Measurements from ENCODE around the gene PCDHGA1.
A peak's percentile ranks its signal among the peaks of the same experiment; 100 is the strongest.

GRCh38 chr5:141431286-141431685 is 101.0 kb downstream of the PCDHGA1 start:
- TF ChIP-seq CTCF (IDR thresholded peaks at IDR 0.05 in 8 of 11, conservative IDR thresholded peaks at IDR 0.05 in 3 of 11): no peak
- no peak for TF ChIP-seq POLR2A (IDR thresholded peaks at IDR 0.05)
- peak in 1 of 3 donors; percentile 37 for TF ChIP-seq POLR2AphosphoS5 (IDR thresholded peaks at IDR 0.05)

Measured in spleen (tissue), 7 donors.